GM12892 (cell line): ENCODE data around the gene ZNF503.

Experiments used
- POLR2A ChIP-seq: IDR thresholded peaks from 2 replicates; pipeline ENCODE4 v1.6.1; 2011; ENCODE audit warnings: low read depth, low read length, control low read depth
- POLR2AphosphoS5 ChIP-seq: IDR thresholded peaks from 2 replicates; pipeline ENCODE4 v1.6.1; 2011; ENCODE audit warnings: low read depth, low read length, control low read depth

- TF ChIP-seq POLR2AphosphoS5 = no peak
- no peak for TF ChIP-seq POLR2A
These were observed 39.6 kb upstream of the ZNF503 start for GRCh38 chr10:75441196-75441595.
